ENCODE results near the gene NFILZ.

NFILZ gene

GRCh38 chr19:8665468-8666213 lies 35.2 kb downstream of the NFILZ start:
- no peak for TF ChIP-seq CTCF (IDR thresholded peaks at IDR 0.05; ENCODE audit: borderline replicate concordance, control extremely low read depth, extremely low read depth, insufficient read depth, missing control alignments)
- in situ Hi-C loops (cut with MboI; ENCODE audit: low sequenced_read_pairs, unreplicated experiment), result no loop called here
- DNase-seq (ENCODE audit: low spot score), result no peak

GRCh38 chr19:8666814-8667405 lies 36.5 kb downstream of the NFILZ start:
- no peak for TF ChIP-seq CTCF (IDR thresholded peaks at IDR 0.05; ENCODE audit: borderline replicate concordance, control extremely low read depth, extremely low read depth, insufficient read depth, missing control alignments)
- DNase-seq (ENCODE audit: low spot score), result no peak
- in situ Hi-C loops (cut with MboI; ENCODE audit: low sequenced_read_pairs, unreplicated experiment), result no loop called here

GRCh38 chr19:8673276-8673891 lies 43.0 kb downstream of the NFILZ start:
- TF ChIP-seq CTCF (IDR thresholded peaks at IDR 0.05; ENCODE audit: borderline replicate concordance, control extremely low read depth, extremely low read depth, insufficient read depth, missing control alignments), result no peak
- in situ Hi-C loops (cut with MboI; ENCODE audit: low sequenced_read_pairs, unreplicated experiment), result no loop called here
- no peak for DNase-seq (ENCODE audit: low spot score)

GRCh38 chr19:8675066-8675465 lies 44.6 kb downstream of the NFILZ start:
- no peak for TF ChIP-seq CTCF (IDR thresholded peaks at IDR 0.05; ENCODE audit: borderline replicate concordance, control extremely low read depth, extremely low read depth, insufficient read depth, missing control alignments)
- DNase-seq (ENCODE audit: low spot score), result no peak
- in situ Hi-C loops (cut with MboI; ENCODE audit: low sequenced_read_pairs, unreplicated experiment), result no loop called here

- in situ Hi-C loops (cut with MboI; ENCODE audit: low sequenced_read_pairs, unreplicated experiment), result no loop called here
- no peak for TF ChIP-seq CTCF (IDR thresholded peaks at IDR 0.05; ENCODE audit: borderline replicate concordance, control extremely low read depth, extremely low read depth, insufficient read depth, missing control alignments)
- no peak for DNase-seq (ENCODE audit: low spot score)
Observed at GRCh38 chr19:8678244-8678807, 47.9 kb downstream of the NFILZ start.

All from GM13976 (cell line).